Measurements from ENCODE around the gene KRI1. TPM values are rescaled to one million over a fixed set of nuclear protein-coding genes. Genes with fewer than 3 reads are reported as not detected.

The KRI1 gene
- total and polyA plus RNA-seq, 2 donors = 32.5 to 77.5 TPM

DNA sequence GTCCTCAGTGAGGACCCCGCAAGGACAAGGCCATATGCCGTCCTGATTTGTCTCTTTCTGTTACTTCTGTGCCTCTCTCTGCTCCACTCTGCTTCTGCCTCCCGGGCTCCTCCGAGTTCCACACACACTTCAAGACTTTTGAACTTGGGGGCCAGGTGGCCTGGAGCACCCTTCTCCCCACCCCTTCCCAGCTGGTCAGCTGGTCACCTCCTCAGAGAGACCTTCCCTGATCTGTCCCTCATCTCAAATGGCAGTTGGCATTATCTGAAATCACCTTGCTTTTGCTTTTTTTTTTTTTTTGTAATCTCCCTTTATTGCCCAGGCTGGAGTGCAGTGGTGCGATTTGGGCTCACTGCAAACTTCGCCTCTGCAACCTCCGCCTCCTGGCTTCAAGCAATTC is 46.4 kb downstream of the KRI1 start:
- no peak overlapping the region for H3K4me3 ChIP-seq (ENCODE audit: low read length in 2 of 2)
- peaks cover 57 to 89% of the 10 kb centered on the region in 2 donors for H3K27me3 ChIP-seq (ENCODE audit: control insufficient read depth in 2 of 2, insufficient read depth in 1 of 2, low read length in 1 of 2)
- H3K27ac ChIP-seq (ENCODE audit: low read depth in 1 of 2, low read length in 1 of 2) = no peak overlapping the region
- H3K9me3 ChIP-seq (ENCODE audit: control insufficient read depth in 2 of 2, insufficient read depth in 1 of 2, low read length in 1 of 2) = peaks cover 0 to 16% of the 10 kb centered on the region in 2 donors
- peaks cover 15 to 34% of the 10 kb centered on the region in 2 donors for H3K4me1 ChIP-seq (ENCODE audit: control insufficient read depth in 2 of 2, insufficient read depth in 2 of 2, low read length in 2 of 2)
- no peaks in the 10 kb centered on the region for H3K36me3 ChIP-seq (ENCODE audit: control insufficient read depth in 2 of 2, insufficient read depth in 2 of 2, low read length in 1 of 2)
- 89% methylated on average over 7 of the region's 7 CpGs for WGBS
- no peak for DNase-seq (ENCODE audit: low read depth in 6 of 9, low spot score in 9 of 9)

DNA sequence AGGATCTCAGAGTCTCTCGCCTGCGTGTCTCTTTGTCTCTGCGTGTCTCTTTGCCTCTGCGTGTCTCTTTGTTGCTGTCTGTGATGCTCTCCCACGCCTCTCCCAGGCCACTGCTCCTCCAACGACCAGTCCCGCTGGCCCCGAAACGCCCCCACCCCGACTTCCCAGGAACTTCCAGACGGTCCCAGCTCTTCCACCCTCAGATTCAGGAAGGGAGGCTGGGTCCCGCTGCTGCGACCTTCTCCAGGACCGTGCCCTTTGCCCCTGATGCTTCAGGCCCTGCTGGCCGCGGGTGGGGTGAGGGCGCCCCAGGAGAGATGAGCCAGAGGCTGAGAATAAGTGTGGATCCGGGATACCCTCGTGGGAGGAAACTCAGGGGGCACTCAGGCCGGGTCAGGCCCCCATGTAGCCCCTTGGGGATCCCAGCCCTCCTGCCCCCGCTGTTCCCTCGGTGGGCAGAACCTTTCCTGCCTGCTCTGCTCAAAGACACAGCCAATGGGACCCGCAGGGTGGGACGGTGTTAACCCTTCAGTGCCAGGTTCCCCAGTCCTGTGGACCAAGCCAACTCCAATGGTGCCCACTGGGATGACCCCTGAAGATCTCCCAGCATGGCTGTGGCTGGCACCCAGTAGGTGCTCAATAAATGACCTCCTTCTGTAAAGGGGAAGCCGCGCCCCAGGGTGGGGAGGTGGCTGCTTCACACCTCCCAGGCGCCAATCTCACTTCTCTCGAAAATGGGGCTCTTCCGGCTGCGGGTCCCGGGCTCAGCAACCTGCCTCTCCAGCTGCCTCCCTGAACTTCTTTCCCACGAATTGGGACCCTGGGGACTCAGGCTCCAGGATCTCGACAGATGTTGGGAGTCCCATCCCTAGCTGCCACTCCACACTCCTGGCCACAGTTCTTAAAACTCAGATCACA is 47.1 kb downstream of the KRI1 start:
- Histone ChIP-seq H3K36me3 (ENCODE audit: control insufficient read depth in 2 of 2, insufficient read depth in 2 of 2, low read length in 1 of 2) (no peaks in the 10 kb centered on the region), H3K9me3 (ENCODE audit: control insufficient read depth in 2 of 2, insufficient read depth in 1 of 2, low read length in 1 of 2) (peaks cover 0 to 12% of the 10 kb centered on the region in 2 donors), H3K4me3 (ENCODE audit: low read length in 2 of 2) (no peak overlapping the region), H3K27ac (ENCODE audit: low read depth in 1 of 2, low read length in 1 of 2) (peak overlapping the region in 1 of 2 donors; percentile 5), H3K27me3 (ENCODE audit: control insufficient read depth in 2 of 2, insufficient read depth in 1 of 2, low read length in 1 of 2) (peaks cover 64 to 89% of the 10 kb centered on the region in 2 donors), H3K4me1 (ENCODE audit: control insufficient read depth in 2 of 2, insufficient read depth in 2 of 2, low read length in 2 of 2) (peaks cover 20 to 40% of the 10 kb centered on the region in 2 donors)
- 15% methylated on average over 33 of the region's 33 CpGs for WGBS
- no peak for DNase-seq (ENCODE audit: low read depth in 6 of 9, low spot score in 9 of 9)

DNA sequence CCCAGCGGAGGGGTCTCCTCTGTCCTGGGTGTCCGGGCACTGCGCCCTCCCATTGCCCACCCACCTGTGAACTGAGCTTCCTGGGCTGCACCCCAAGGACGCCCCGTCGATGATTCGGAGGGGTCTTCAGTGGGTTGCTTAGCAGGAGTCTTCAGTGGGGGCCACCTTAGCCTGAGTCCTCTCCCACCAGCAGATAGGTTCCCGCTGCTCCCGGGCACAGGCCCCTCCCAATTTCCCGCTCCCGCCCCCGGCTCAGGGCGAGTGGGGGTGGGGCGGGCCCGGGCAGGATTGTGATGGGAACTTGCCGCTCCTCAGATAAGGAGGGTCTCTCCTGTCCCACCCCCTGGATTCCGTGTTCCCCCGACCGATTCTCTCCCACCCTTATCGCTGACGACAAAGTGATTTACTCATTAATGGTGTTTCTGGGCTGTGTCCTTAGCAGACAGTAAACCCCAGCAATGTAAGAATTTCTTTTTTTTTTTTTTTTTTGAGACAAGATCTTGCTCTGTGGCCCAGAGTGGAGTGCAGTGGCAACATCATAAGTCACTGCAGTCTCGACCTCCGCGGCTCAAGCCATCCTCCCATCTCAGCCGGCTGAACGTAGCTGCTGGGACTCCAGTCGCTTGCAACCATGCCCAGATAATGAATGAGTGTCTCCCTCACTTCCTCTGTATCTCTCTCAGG is 47.9 kb downstream of the KRI1 start:
- H3K27me3 ChIP-seq (ENCODE audit: control insufficient read depth in 2 of 2, insufficient read depth in 1 of 2, low read length in 1 of 2) = peaks cover 70 to 92% of the 10 kb centered on the region in 2 donors

DNA sequence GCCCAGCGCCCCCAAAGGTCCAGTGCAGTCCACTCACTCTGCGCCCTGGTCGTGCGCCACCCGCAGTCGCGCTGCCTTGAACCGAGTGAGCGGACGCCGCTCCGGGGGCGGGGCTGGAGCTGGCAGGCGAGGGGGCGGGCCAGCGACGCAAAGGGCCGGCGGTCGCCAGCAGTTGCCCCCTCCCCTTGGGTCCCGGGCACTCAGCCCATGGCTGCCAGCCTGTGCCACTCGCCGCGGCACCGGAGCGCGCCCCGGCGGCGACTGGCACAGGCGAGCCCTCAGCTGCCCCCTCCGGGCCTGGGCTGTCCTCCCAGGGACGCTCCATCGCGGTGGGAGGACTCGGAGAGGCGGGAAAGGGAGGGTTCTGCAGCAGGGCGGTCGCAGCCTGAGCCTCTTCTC is 48.5 kb downstream of the KRI1 start, which contains the start of gene S1PR5:
Gene S1PR5, minus strand, starts transcription at position 87 of the 399 bp plus-strand sequence. CDS start 2,436 bp downstream, outside the sequence.
- H3K9me3 ChIP-seq (ENCODE audit: control insufficient read depth in 2 of 2, insufficient read depth in 1 of 2, low read length in 1 of 2) = peaks cover 0 to 12% of the 10 kb centered on the region in 2 donors
- H3K27me3 ChIP-seq (ENCODE audit: control insufficient read depth in 2 of 2, insufficient read depth in 1 of 2, low read length in 1 of 2) = peaks cover 72 to 98% of the 10 kb centered on the region in 2 donors
- peaks cover 20 to 42% of the 10 kb centered on the region in 2 donors for H3K4me1 ChIP-seq (ENCODE audit: control insufficient read depth in 2 of 2, insufficient read depth in 2 of 2, low read length in 2 of 2)
- H3K36me3 ChIP-seq (ENCODE audit: control insufficient read depth in 2 of 2, insufficient read depth in 2 of 2, low read length in 1 of 2) = no peaks in the 10 kb centered on the region
- 6% methylated on average over 39 of the region's 39 CpGs for WGBS
- no peak for DNase-seq (ENCODE audit: low read depth in 6 of 9, low spot score in 9 of 9)
- H3K27ac ChIP-seq (ENCODE audit: low read depth in 1 of 2, low read length in 1 of 2) = no peak within 1 kb of the TSS
- H3K4me3 ChIP-seq (ENCODE audit: low read length in 2 of 2) = peak within 1 kb of the TSS in 1 of 2 donors; percentile 25

More for the DNA sequence above, 47.9 kb downstream of the KRI1 start:
- H3K9me3 ChIP-seq (ENCODE audit: control insufficient read depth in 2 of 2, insufficient read depth in 1 of 2, low read length in 1 of 2) = peaks cover 0 to 12% of the 10 kb centered on the region in 2 donors
- peaks cover 20 to 42% of the 10 kb centered on the region in 2 donors for H3K4me1 ChIP-seq (ENCODE audit: control insufficient read depth in 2 of 2, insufficient read depth in 2 of 2, low read length in 2 of 2)
- peak in 1 of 9 donors; percentile 31 for DNase-seq (ENCODE audit: low read depth in 6 of 9, low spot score in 9 of 9)
- WGBS = 4% methylated on average over 27 of the region's 27 CpGs
- H3K36me3 ChIP-seq (ENCODE audit: control insufficient read depth in 2 of 2, insufficient read depth in 2 of 2, low read length in 1 of 2) = no peaks in the 10 kb centered on the region
- no peak overlapping the region for H3K27ac ChIP-seq (ENCODE audit: low read depth in 1 of 2, low read length in 1 of 2)
- peak overlapping the region in 1 of 2 donors; percentile 22 for H3K4me3 ChIP-seq (ENCODE audit: low read length in 2 of 2)

DNA sequence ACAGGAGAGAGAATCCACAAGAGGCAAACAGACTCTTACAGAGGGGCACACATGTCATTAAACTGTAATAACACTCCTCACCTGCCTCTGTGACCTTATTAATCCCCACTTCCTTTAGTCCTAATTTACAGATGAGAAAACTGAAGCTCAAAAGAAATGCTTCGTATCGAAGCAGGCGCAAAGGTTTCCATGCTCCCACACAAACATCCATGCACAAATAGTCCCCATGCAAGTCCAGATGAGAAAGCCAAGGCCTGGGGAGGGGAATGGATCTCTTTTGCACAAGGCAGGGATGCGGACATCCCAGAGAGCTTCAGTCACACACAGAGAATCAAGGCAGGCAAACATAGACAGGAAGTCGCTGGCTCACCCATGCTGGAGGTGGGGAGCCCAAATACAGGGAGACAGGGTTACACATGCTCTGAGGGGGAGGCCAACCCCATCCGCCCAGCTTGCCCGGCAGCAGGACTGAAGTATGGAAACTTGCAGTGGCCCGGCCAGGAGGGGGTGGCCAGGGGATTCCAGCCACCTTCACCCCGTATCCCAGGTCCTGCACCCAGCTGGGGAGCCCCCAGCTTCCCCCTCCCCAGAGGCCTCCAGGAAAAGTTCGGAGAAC is 49.0 kb downstream of the KRI1 start:
- WGBS = 60% methylated on average over 10 of the region's 10 CpGs
- Histone ChIP-seq H3K27me3 (ENCODE audit: control insufficient read depth in 2 of 2, insufficient read depth in 1 of 2, low read length in 1 of 2) (peaks cover 73 to 98% of the 10 kb centered on the region in 2 donors), H3K4me3 (ENCODE audit: low read length in 2 of 2) (peak overlapping the region in 1 of 2 donors; percentile 25), H3K9me3 (ENCODE audit: control insufficient read depth in 2 of 2, insufficient read depth in 1 of 2, low read length in 1 of 2) (peaks cover 0 to 12% of the 10 kb centered on the region in 2 donors), H3K4me1 (ENCODE audit: control insufficient read depth in 2 of 2, insufficient read depth in 2 of 2, low read length in 2 of 2) (peaks cover 20 to 42% of the 10 kb centered on the region in 2 donors), H3K36me3 (ENCODE audit: control insufficient read depth in 2 of 2, insufficient read depth in 2 of 2, low read length in 1 of 2) (no peaks in the 10 kb centered on the region), H3K27ac (ENCODE audit: low read depth in 1 of 2, low read length in 1 of 2) (no peak overlapping the region)
- no peak for DNase-seq (ENCODE audit: low read depth in 6 of 9, low spot score in 9 of 9)

DNA sequence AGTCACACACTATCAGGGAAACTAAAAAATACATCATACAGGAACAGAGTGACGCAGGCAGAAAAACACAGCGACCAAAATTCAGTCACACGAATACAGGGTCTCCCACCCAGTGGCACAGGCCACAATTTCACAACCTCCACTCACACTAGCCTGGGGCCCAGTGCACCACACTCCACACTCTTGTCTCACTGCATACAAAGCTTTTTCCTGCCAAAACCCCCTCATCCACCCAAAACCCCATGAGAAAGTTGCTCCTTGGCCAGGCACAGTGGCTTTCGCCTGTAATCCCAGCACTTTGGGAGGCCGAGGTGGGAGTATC is 49.8 kb downstream of the KRI1 start:
- Histone ChIP-seq H3K4me3 (ENCODE audit: low read length in 2 of 2) (no peak overlapping the region), H3K9me3 (ENCODE audit: control insufficient read depth in 2 of 2, insufficient read depth in 1 of 2, low read length in 1 of 2) (peaks cover 0 to 12% of the 10 kb centered on the region in 2 donors), H3K4me1 (ENCODE audit: control insufficient read depth in 2 of 2, insufficient read depth in 2 of 2, low read length in 2 of 2) (peaks cover 20 to 42% of the 10 kb centered on the region in 2 donors), H3K27ac (ENCODE audit: low read depth in 1 of 2, low read length in 1 of 2) (no peak overlapping the region), H3K27me3 (ENCODE audit: control insufficient read depth in 2 of 2, insufficient read depth in 1 of 2, low read length in 1 of 2) (peaks cover 72 to 100% of the 10 kb centered on the region in 2 donors), H3K36me3 (ENCODE audit: control insufficient read depth in 2 of 2, insufficient read depth in 2 of 2, low read length in 1 of 2) (no peaks in the 10 kb centered on the region)
- 94% methylated on average over 5 of the region's 5 CpGs for WGBS
- DNase-seq (ENCODE audit: low read depth in 6 of 9, low spot score in 9 of 9) = no peak

DNA sequence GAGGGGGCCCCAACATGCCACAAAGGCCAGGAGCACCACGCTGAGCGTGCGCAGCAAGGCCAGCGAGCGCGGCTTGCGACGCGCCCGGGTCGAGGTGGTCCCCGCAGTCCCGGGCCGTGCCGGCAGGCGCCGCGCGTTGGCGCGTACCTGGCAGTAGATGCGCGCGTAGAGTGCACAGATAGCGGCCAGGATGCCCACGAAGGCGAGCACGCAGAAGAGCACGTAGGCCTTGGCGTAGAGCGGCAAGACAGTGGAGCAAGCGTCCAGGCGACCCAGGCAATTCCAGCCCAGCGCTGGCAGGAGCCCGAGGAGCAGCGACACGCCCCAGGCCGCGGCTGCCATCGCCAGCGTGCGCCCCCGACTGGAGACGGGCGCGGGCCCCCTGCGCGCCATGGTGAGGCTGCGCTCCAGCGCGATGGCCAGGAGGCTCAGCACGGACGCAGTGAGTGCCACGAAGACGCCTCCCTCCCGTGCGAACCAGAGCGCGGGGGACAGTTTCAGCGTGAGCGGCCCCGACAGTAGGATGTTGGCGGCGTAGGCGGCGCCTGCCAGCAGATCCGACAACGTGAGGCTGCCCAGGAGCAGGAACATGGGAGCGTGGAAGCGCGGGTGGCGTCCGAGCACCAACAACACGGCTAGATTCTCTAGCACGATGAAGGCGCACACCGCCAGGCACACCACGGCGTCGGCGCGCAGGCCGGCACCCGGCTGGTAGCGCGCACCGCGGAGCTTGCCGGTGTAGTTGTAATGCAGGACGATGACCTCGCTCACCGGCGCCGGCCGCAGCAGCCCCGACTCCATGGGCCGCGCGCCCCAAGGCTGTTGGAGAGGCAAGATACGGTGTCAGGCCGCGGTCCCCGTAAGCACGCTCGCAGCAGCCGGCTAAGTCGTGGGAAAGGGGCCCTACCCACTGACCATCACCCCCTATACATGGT is 51.3 kb downstream of the KRI1 start:
- no peak overlapping the region for H3K4me3 ChIP-seq (ENCODE audit: low read length in 2 of 2)
- peaks cover 28 to 51% of the 10 kb centered on the region in 2 donors for H3K4me1 ChIP-seq (ENCODE audit: control insufficient read depth in 2 of 2, insufficient read depth in 2 of 2, low read length in 2 of 2)
- H3K36me3 ChIP-seq (ENCODE audit: control insufficient read depth in 2 of 2, insufficient read depth in 2 of 2, low read length in 1 of 2) = no peaks in the 10 kb centered on the region
- H3K9me3 ChIP-seq (ENCODE audit: control insufficient read depth in 2 of 2, insufficient read depth in 1 of 2, low read length in 1 of 2) = peaks cover 0 to 12% of the 10 kb centered on the region in 2 donors
- 8% methylated on average over 107 of the region's 107 CpGs for WGBS
- peaks cover 69 to 92% of the 10 kb centered on the region in 2 donors for H3K27me3 ChIP-seq (ENCODE audit: control insufficient read depth in 2 of 2, insufficient read depth in 1 of 2, low read length in 1 of 2)
- no peak overlapping the region for H3K27ac ChIP-seq (ENCODE audit: low read depth in 1 of 2, low read length in 1 of 2)
- DNase-seq (ENCODE audit: low read depth in 6 of 9, low spot score in 9 of 9) = peak in 3 of 9 donors; percentile 47 to 70 (median 66)

DNA sequence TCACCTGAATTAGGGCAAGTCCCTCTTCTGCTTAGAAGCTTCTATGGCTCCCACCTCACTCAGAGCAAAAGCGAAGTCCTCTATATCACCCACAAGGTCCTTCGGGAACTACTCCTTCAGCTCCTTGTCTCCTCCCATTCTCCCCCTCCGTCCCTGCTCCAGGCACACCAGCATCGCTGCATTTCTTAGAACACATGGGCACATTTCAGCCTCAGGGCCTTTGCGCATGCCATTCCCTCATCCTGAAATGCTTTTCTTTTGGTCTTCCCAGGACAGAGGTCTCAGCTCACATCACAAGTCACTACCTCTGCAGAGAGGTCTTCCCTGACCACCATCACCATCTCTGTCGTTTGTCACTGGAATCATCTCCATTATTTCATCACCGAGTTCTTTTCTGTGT is 52.6 kb downstream of the KRI1 start:
- Histone ChIP-seq H3K4me1 (ENCODE audit: control insufficient read depth in 2 of 2, insufficient read depth in 2 of 2, low read length in 2 of 2) (peaks cover 38 to 51% of the 10 kb centered on the region in 2 donors), H3K9me3 (ENCODE audit: control insufficient read depth in 2 of 2, insufficient read depth in 1 of 2, low read length in 1 of 2) (peaks cover 0 to 5% of the 10 kb centered on the region in 2 donors), H3K36me3 (ENCODE audit: control insufficient read depth in 2 of 2, insufficient read depth in 2 of 2, low read length in 1 of 2) (no peaks in the 10 kb centered on the region), H3K27me3 (ENCODE audit: control insufficient read depth in 2 of 2, insufficient read depth in 1 of 2, low read length in 1 of 2) (peaks cover 58 to 80% of the 10 kb centered on the region in 2 donors), H3K27ac (ENCODE audit: low read depth in 1 of 2, low read length in 1 of 2) (no peak overlapping the region), H3K4me3 (ENCODE audit: low read length in 2 of 2) (no peak overlapping the region)
- no peak for DNase-seq (ENCODE audit: low read depth in 6 of 9, low spot score in 9 of 9)
- WGBS = 93% methylated on average over 7 of the region's 7 CpGs

All from thymus (tissue), 11 donors.